Skeletal muscle cell (primary cell): ENCODE data around the gene SLC26A4.
A peak's percentile ranks its signal among the peaks of the same experiment; 100 is the strongest.

Experiments used
- DNase-seq: peaks from one replicate; pipeline ENCODE4 v3.0.0-alpha.2; 2010; ENCODE audit warnings: low read depth
- H3K4me3 ChIP-seq: 2 replicates; pipeline ENCODE4 v1.5.1; 2011; ENCODE audit warnings: low read depth, mild to moderate bottlenecking, control low read depth, low read length, moderate library complexity

SLC26A4 gene

GRCh38 chr7:107728276-107728675 is 67.6 kb downstream of the SLC26A4 start:
- DNase-seq: no peak
- no peak overlapping the region for H3K4me3 ChIP-seq

GRCh38 chr7:107742678-107743566 is 82.3 kb downstream of the SLC26A4 start:
- DNase-seq: no peak
- H3K4me3 ChIP-seq: peak overlapping the region; percentile 82

DNA sequence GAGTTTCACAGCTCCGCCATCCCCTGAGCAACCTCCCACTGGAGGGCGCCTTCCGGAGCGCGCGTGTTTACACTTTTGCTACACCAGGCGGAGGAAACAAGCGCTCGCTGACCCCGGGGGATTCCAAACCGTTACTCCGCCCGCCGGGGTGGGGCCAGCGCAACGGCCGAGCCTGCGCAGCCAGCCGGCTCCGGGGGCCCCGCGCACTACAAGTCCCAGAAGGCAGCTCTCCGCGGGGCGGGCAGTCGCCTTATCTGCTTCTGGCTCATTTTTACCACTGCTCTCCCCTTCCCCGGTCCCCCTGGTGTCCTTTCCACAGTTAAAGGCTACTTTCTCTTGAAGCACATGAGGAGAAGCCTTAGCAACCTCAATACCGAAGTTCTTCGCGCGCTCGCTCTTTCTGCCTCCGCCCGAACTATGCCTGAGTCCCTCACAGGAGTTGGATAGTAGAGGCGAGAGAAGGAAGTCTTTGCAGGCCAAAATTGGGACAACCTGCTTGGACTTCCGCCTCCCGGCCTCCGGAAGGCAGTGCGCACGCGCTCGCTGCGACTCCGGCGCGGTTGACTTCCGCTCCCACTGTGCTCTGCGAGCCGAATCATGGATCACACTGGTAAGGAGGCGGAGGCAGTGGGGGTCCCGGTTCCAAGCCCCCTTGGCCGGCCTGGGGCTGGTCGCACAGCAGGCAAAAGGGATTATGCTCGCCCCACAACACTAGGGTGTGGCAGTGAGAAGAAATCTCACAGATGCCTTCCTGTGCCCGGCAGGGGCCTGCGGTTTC is 83.1 kb downstream of the SLC26A4 start, which contains the start of gene CBLL1:
CBLL1 (plus strand) TSS at position 576 of the 778 bp plus-strand sequence; CDS start at position 598, 22 bp downstream.
- H3K4me3 ChIP-seq: peak within 1 kb of the TSS; percentile 82
- DNase-seq: peak; percentile 85

DNA sequence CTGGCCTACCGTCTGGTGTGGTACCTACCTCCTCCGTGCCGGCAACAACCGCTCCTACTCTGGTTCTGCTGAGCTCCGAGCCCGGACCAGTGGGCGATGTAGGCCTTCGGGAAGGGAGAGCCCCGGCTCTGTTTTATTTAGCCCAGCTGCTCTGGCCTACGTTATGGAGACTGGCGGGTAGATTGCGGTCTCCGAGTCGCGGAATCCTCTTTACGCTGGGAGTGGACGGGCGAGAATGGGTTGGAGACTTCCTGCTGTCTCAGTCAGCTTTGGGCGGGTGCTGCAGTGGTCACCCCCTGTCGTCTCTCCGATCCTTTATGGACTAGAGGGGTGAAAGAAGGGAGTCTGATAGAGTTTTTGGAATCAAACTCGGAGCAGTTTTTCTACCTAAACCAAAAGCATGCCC is 83.7 kb downstream of the SLC26A4 start:
- no peak for DNase-seq
- peak overlapping the region; percentile 82 for H3K4me3 ChIP-seq

- DNase-seq: no peak
- no peak overlapping the region for H3K4me3 ChIP-seq
These were observed 85.4 kb downstream of the SLC26A4 start for GRCh38 chr7:107746006-107746405.

DNA sequence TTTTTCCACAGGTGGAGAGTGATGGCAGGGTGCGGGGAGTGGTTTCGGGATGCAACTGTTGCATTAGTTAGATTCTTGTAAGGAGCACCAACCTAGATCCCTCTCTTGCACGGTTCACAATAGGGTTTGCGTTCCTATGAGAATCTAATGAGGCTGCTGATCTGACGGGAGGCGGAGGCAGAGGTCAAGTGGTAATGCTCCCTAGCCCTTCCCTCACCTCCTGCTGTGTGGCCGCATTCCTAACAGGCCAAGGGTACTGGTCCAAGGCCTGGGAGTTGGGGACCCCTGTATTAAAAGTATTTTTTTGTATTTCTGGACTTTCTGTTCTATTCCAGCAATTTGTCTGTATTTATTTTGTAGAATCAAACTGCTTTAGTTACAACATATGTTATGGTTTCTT is 90.5 kb downstream of the SLC26A4 start:
- H3K4me3 ChIP-seq: no peak overlapping the region
- DNase-seq: no peak

DNA sequence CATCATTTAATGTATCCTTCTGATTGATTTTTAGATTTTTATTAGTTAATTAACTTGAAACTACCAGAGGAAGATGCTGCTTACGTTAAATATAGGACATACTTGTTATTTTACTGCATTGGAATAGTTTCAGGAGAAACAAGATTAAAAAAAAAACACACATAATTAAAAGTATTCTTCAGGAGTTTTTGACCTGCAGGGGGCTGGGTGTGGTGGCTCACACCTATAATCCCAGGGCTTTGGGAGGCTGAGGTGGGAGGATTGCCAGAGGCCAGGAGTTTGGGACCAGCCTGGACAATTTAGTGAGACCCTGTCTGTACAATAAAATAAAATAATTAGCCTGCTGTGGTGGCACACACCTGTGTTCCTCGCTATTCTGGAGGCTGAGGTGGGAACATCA is 94.0 kb downstream of the SLC26A4 start:
- DNase-seq: no peak
- H3K4me3 ChIP-seq: no peak overlapping the region

DNA sequence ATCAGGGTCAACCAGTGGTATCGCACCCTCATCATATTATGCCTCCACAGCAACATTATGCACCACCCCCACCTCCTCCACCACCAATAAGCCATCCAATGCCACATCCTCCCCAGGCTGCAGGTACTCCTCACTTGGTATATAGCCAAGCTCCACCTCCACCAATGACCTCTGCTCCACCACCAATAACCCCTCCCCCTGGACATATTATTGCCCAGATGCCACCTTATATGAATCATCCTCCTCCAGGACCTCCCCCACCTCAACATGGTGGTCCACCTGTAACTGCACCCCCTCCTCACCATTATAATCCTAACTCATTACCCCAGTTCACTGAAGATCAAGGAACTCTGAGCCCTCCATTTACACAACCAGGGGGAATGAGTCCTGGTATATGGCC is 98.0 kb downstream of the SLC26A4 start:
- no peak for DNase-seq
- no peak overlapping the region for H3K4me3 ChIP-seq

DNA sequence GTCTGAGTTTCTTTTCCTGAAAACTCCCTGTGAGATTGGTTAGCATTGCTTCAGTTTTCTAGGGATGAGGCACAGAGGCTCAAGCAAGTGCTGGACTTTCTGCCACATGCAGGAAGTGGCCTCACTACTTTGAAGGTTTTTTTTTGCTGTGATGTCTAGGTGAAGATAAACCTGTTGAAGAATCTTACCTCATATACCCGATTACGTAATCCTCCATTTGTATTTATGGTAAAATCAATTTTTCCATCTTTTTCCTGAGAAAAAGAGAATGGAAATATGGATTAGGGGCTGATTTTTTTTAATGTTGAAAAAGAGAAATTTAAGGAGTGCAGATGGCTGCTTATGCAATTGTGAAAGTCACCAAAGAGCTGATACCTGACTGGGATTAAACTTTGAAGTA is 106.8 kb downstream of the SLC26A4 start:
- DNase-seq: no peak
- no peak overlapping the region for H3K4me3 ChIP-seq
